ENCODE data around the gene MAF. TPM values are rescaled to one million over a fixed set of nuclear protein-coding genes. Genes with fewer than 3 reads are reported as not detected.
A peak's percentile ranks its signal among the peaks of the same experiment; 100 is the strongest.

MAF gene
- total and polyA plus RNA-seq, 9 donors, result 41.1 to 196 (median 75.2) TPM

GRCh38 chr16:79599837-79600637 lies 500 bp downstream of the MAF start:
- WGBS, 3 donors, result 0% methylated on average over 36 to 84 of the region's 84 CpGs
- no peaks in the 10 kb centered on the region for H3K36me3 ChIP-seq
- TF ChIP-seq POLR2A (IDR thresholded peaks at IDR 0.05), result peak; percentile 28
- TF ChIP-seq EP300 (IDR thresholded peaks at IDR 0.05), result no peak
- peak; percentile 77 to 86 (median 81) for DNase-seq
- no peaks in the 10 kb centered on the region for H3K4me1 ChIP-seq (ENCODE audit: insufficient read depth)
- peak overlapping the region; percentile 80 to 95 for H3K27ac ChIP-seq
- intact Hi-C loops (cut with DNase I), result loop anchor here (5.0 to 10.0 kb wide), 9 partner anchors 155 to 1485 kb away; no protein-coding TSS in a partner anchor
- peak overlapping the region; percentile 93 for H3K4me3 ChIP-seq
- no peaks in the 10 kb centered on the region for H3K9me3 ChIP-seq
- H3K27me3 ChIP-seq, result no peaks in the 10 kb centered on the region

- DNase-seq, result peak; percentile 41 to 68 (median 62)
- WGBS, 3 donors, result 0 to 1% (median 0%) methylated on average over 28 to 68 of the region's 79 CpGs
- peak overlapping the region; percentile 80 to 95 for H3K27ac ChIP-seq
- intact Hi-C loops (cut with DNase I), result loop anchor here in 2 of 4 donors (10.0 kb wide), 2 partner anchors 185 to 1095 kb away; no protein-coding TSS in a partner anchor
- peak overlapping the region; percentile 93 for H3K4me3 ChIP-seq
- H3K36me3 ChIP-seq, result no peaks in the 10 kb centered on the region
- no peaks in the 10 kb centered on the region for H3K27me3 ChIP-seq
- TF ChIP-seq CTCF (IDR thresholded peaks at IDR 0.05), result no peak
- TF ChIP-seq EP300 (IDR thresholded peaks at IDR 0.05), result no peak
- TF ChIP-seq POLR2A (IDR thresholded peaks at IDR 0.05), result no peak
- no peaks in the 10 kb centered on the region for H3K9me3 ChIP-seq
- no peaks in the 10 kb centered on the region for H3K4me1 ChIP-seq (ENCODE audit: insufficient read depth)
Observed at GRCh38 chr16:79599256-79599836, 1.2 kb downstream of the MAF start.

- peak; percentile 66 to 75 (median 69) for DNase-seq
- WGBS, 3 donors, result 0 to 1% (median 0%) methylated on average over 41 to 51 of the region's 51 CpGs
- Histone ChIP-seq H3K4me1 (ENCODE audit: insufficient read depth) (peaks cover 1% of the 10 kb centered on the region), H3K27ac (peak overlapping the region; percentile 57 to 82), H3K27me3 (no peaks in the 10 kb centered on the region), H3K36me3 (no peaks in the 10 kb centered on the region), H3K9me3 (no peaks in the 10 kb centered on the region), H3K4me3 (peak overlapping the region; percentile 73)
- TF ChIP-seq EP300 (IDR thresholded peaks at IDR 0.05) (no peak), POLR2A (IDR thresholded peaks at IDR 0.05) (no peak), CTCF (IDR thresholded peaks at IDR 0.05) (no peak)
- intact Hi-C loops (cut with DNase I), result loop anchor here in 2 of 4 donors (10.0 kb wide), 2 partner anchors 184 to 1094 kb away; no protein-coding TSS in a partner anchor
Observed at GRCh38 chr16:79598348-79599181, 2.0 kb downstream of the MAF start.

GRCh38 chr16:79598063-79598347 lies 2.5 kb downstream of the MAF start:
- Histone ChIP-seq H3K27me3 (no peaks in the 10 kb centered on the region), H3K4me3 (peak overlapping the region; percentile 73), H3K36me3 (no peaks in the 10 kb centered on the region), H3K27ac (peak overlapping the region in 1 of 2 donors; percentile 82), H3K4me1 (ENCODE audit: insufficient read depth) (peaks cover 4% of the 10 kb centered on the region), H3K9me3 (no peaks in the 10 kb centered on the region)
- no peak for DNase-seq
- TF ChIP-seq EP300 (IDR thresholded peaks at IDR 0.05) (no peak), CTCF (IDR thresholded peaks at IDR 0.05) (no peak), POLR2A (IDR thresholded peaks at IDR 0.05) (no peak)
- intact Hi-C loops (cut with DNase I), result loop anchor here in 2 of 4 donors (10.0 kb wide), 2 partner anchors 183 to 1093 kb away; no protein-coding TSS in a partner anchor
- 1 to 9% (median 1%) methylated on average over 3 of the region's 3 CpGs for WGBS, 3 donors
